Colonic mucosa (tissue), 4 donors: ENCODE data around the gene PLXDC1. TPM values are rescaled to one million over a fixed set of nuclear protein-coding genes. Genes with fewer than 3 reads are reported as not detected.

Experiments used
- DNase-seq: peaks from one replicate; pipeline ENCODE4 v3.0.0-alpha.2; 2020
- H3K27ac ChIP-seq: fragments of 200-600 bp; one replicate; pipeline ENCODE4 v1.8.0; 2021
- H3K27me3 ChIP-seq: fragments of 200-600 bp; one replicate; pipeline ENCODE4 v1.8.0; 2021
- H3K36me3 ChIP-seq: fragments of 200-600 bp; one replicate; pipeline ENCODE4 v1.8.0; 2021
- H3K4me1 ChIP-seq: fragments of 200-600 bp; one replicate; pipeline ENCODE4 v1.8.0; 2021; ENCODE audit warnings: mild to moderate bottlenecking
- H3K4me3 ChIP-seq: fragments of 200-600 bp; one replicate; pipeline ENCODE4 v1.8.0; 2021
- H3K9ac ChIP-seq, 2 donors: one replicate each; pipeline ENCODE4 v1.7.0; 2013; ENCODE audit warnings: control low read depth in 2 of 2, low read depth in 2 of 2, low read length in 2 of 2
- H3K9me3 ChIP-seq: fragments of 200-600 bp; one replicate; pipeline ENCODE4 v1.8.0; 2021
- CTCF ChIP-seq: fragments of 200-600 bp; IDR thresholded peaks from one replicate; pipeline ENCODE4 v1.8.0; 2022; ENCODE audit warnings: antibody characterized with exemption, mild to moderate bottlenecking
- intact Hi-C: fragments of 100-400 bp; cut with DNase I; formaldehyde crosslinking; loops from one replicate; pipeline ENCODE4 v1.14.1; 2022
- total RNA-seq, 2 donors: library from RNA; stranded (reverse); fragmentation: NEBNext Ultra II Directional in 1 of 2; extraction: Animal tissue kit (Norgen Biotek cat#: 25700) in 1 of 2; gene quantifications; one replicate each; pipeline ENCODE4 v1.2.1, GENCODE V29; 2021
- donor health status: healthy.
- donor health status: DM: no; HTN: no; CAD: no.
- donor health status: DM: no; HTN: no; CAD: no.

PLXDC1 gene
- total RNA-seq, 2 donors from 2014 or later = 0.54 to 4.4 TPM

- H3K36me3 ChIP-seq = no peaks in the 10 kb centered on the region
- no peak for DNase-seq
- intact Hi-C loops = no loop called here
Observed at GRCh38 chr17:39194089-39194984, 42.9 kb upstream of the PLXDC1 start.

GRCh38 chr17:39193346-39193745 lies 41.9 kb upstream of the PLXDC1 start:
- Histone ChIP-seq H3K27me3 (no peaks in the 10 kb centered on the region), H3K4me1 (no peaks in the 10 kb centered on the region), H3K27ac (no peak overlapping the region), H3K4me3 (no peak overlapping the region), H3K36me3 (no peaks in the 10 kb centered on the region), H3K9ac (no peak overlapping the region), H3K9me3 (no peaks in the 10 kb centered on the region)
- TF ChIP-seq CTCF = no peak
- no peak for DNase-seq
- intact Hi-C loops = no loop called here

More at GRCh38 chr17:39194089-39194984, 42.9 kb upstream of the PLXDC1 start:
- H3K27me3 ChIP-seq = no peaks in the 10 kb centered on the region
- no peak for TF ChIP-seq CTCF
- H3K4me3 ChIP-seq = no peak overlapping the region
- no peak overlapping the region for H3K9ac ChIP-seq
- H3K4me1 ChIP-seq = no peaks in the 10 kb centered on the region
- no peak overlapping the region for H3K27ac ChIP-seq
- H3K9me3 ChIP-seq = no peaks in the 10 kb centered on the region

GRCh38 chr17:39192901-39193300 lies 41.5 kb upstream of the PLXDC1 start:
- no peak overlapping the region for H3K4me3 ChIP-seq
- no peak for TF ChIP-seq CTCF
- no peak overlapping the region for H3K27ac ChIP-seq
- no peaks in the 10 kb centered on the region for H3K36me3 ChIP-seq
- DNase-seq = no peak
- no peaks in the 10 kb centered on the region for H3K9me3 ChIP-seq
- H3K27me3 ChIP-seq = no peaks in the 10 kb centered on the region
- no peaks in the 10 kb centered on the region for H3K4me1 ChIP-seq
- intact Hi-C loops = no loop called here
- no peak overlapping the region for H3K9ac ChIP-seq

GRCh38 chr17:39191750-39192510 lies 40.5 kb upstream of the PLXDC1 start:
- Histone ChIP-seq H3K27ac (no peak overlapping the region), H3K27me3 (no peaks in the 10 kb centered on the region), H3K9me3 (no peaks in the 10 kb centered on the region), H3K4me3 (no peak overlapping the region), H3K4me1 (peaks cover 5% of the 10 kb centered on the region), H3K9ac (no peak overlapping the region), H3K36me3 (no peaks in the 10 kb centered on the region)
- TF ChIP-seq CTCF = no peak
- DNase-seq = no peak
- intact Hi-C loops = no loop called here

GRCh38 chr17:39187152-39187830 lies 35.9 kb upstream of the PLXDC1 start:
- H3K27ac ChIP-seq = peak overlapping the region; percentile 85
- peaks cover 5% of the 10 kb centered on the region for H3K4me1 ChIP-seq
- H3K4me3 ChIP-seq = no peak overlapping the region
- H3K27me3 ChIP-seq = no peaks in the 10 kb centered on the region
- H3K36me3 ChIP-seq = no peaks in the 10 kb centered on the region
- no peaks in the 10 kb centered on the region for H3K9me3 ChIP-seq
- intact Hi-C loops = no loop called here
- DNase-seq = peak; percentile 74
- peak overlapping the region; percentile 18 to 43 for H3K9ac ChIP-seq
- no peak for TF ChIP-seq CTCF
